Activated naive CD4-positive, alpha-beta T cell treated with anti-CD3 and anti-CD28 coated beads for 36 hours (primary cell): ENCODE data around the gene RERG. TPM values are rescaled to one million over a fixed set of nuclear protein-coding genes. Genes with fewer than 3 reads are reported as not detected.

Source experiments
- CTCF ChIA-PET: fragments of 350-600 bp; sonication (Branson Sonifier 250); formaldehyde crosslinking; loops from one replicate; lab custom pipeline; 2021; ENCODE audit warnings: antibody characterized with exemption; lab: Charles Lee
- DNase-seq: peaks from one replicate; pipeline ENCODE4 v3.0.0-alpha.2; 2020
- H3K27ac Mint-ChIP-seq: one replicate; pipeline ENCODE4 v1.8.0; 2021; ENCODE audit warnings: mild to moderate bottlenecking, mixed read lengths
- H3K27me3 Mint-ChIP-seq: one replicate; pipeline ENCODE4 v1.8.0; 2021; ENCODE audit warnings: low read depth, mixed read lengths
- H3K36me3 Mint-ChIP-seq: one replicate; pipeline ENCODE4 v1.8.0; 2021; ENCODE audit warnings: low read depth, mixed read lengths
- H3K4me1 Mint-ChIP-seq: one replicate; pipeline ENCODE4 v1.8.0; 2021; ENCODE audit warnings: low read depth, mixed read lengths
- H3K4me3 Mint-ChIP-seq: one replicate; pipeline ENCODE4 v1.8.0; 2021; ENCODE audit warnings: mild to moderate bottlenecking, moderate library complexity, mixed read lengths
- H3K9me3 Mint-ChIP-seq: one replicate; pipeline ENCODE4 v1.8.0; 2021; ENCODE audit warnings: mixed read lengths
- intact Hi-C: fragments of 100-400 bp; cut with micrococcal nuclease; formaldehyde crosslinking; loops from one replicate; pipeline ENCODE4 v1.15.1; 2023
- total RNA-seq, 2 experiments: library from RNA; stranded (reverse); gene quantifications; one replicate each; pipeline ENCODE4 v1.2.3, GENCODE V29; 2021

RERG gene
- total RNA-seq, 2 experiments from 2014 or later, result not detected

DNA sequence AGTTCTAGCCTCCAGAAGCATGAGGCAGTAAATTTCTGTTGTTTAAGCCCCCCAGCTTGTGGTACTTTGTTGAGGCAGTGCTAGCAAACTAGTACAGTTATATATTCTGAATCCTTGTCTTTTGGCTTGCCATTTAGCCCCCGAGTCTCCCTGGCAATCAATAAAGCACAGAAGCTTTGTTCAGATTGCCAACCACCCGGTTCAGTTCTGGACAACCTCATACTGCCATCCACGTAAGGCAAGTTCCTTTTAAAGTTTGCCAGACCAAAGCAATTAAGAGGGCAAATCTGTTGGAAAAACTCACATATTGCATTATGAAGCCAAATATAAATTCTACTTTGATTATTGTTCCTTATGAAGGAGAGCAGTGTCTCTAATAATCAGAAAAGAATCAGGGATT, 67.1 kb downstream of the RERG start:
- DNase-seq, result no peak
- H3K4me1 Mint-ChIP-seq, result no peaks in the 10 kb centered on the region
- H3K9me3 Mint-ChIP-seq, result no peaks in the 10 kb centered on the region
- no peaks in the 10 kb centered on the region for H3K36me3 Mint-ChIP-seq
- intact Hi-C loops, result loop anchor here (5.0 kb wide), 1 partner anchor 428 kb away; no protein-coding TSS in a partner anchor
- CTCF ChIA-PET, result interaction anchor here (1.4 to 4.4 kb wide), 2 partner anchors 20 to 67 kb away, joined by 3 to 24 read pairs; partner anchors contain the start of gene RERG
- H3K27ac Mint-ChIP-seq, result no peak overlapping the region
- no peak overlapping the region for H3K4me3 Mint-ChIP-seq
- peaks cover 8% of the 10 kb centered on the region for H3K27me3 Mint-ChIP-seq

DNA sequence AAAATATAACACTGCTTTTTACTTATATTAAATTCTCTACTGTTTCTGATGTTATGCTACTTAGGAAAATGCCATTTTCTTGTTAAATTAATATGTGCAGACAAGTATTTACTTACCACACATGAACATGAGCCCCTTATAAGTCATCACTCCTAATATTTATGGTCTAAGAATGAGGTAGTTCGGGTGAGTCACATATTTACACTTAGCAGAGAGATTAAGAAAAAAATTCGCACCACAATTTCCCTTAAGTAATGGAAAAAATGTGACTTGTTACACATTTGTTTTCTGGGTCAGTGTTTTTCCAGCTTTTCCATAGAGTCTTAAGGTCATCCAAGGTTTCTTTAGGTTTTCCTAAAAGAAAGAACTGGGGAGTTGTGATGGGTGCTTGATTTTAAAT, 68.3 kb downstream of the RERG start:
- CTCF ChIA-PET, result interaction anchor here (0.9 to 4.4 kb wide), 5 partner anchors 12 to 370 kb away, joined by 3 to 24 read pairs (median 3); partner anchors contain the start of gene RERG
- Mint-ChIP-seq H3K36me3 (no peaks in the 10 kb centered on the region), H3K4me3 (no peak overlapping the region), H3K27me3 (peaks cover 8% of the 10 kb centered on the region), H3K4me1 (no peaks in the 10 kb centered on the region), H3K9me3 (no peaks in the 10 kb centered on the region), H3K27ac (no peak overlapping the region)
- intact Hi-C loops, result loop anchor here (5.0 kb wide), 1 partner anchor 429 kb away; no protein-coding TSS in a partner anchor
- no peak for DNase-seq

DNA sequence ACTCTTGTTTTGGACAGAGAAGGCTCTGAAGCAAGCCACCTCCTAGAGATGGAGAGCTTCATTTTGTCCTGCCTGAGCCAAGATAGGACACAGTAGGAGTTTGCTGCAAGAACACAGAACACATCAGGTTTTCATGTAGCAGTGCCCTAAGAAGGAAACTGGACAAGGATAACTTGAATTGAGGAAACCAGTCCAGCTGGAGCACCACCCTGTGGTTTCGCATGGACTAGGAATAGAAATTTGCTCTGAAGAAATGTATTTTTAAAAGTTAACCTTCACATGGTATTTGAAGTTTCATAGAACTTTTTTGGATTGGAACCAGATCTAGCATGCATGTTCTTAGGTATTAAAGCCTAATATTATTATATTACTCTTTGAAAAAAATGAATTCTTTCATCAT, 68.8 kb downstream of the RERG start:
- Mint-ChIP-seq H3K4me3 (no peak overlapping the region), H3K36me3 (no peaks in the 10 kb centered on the region), H3K27ac (no peak overlapping the region), H3K27me3 (peaks cover 8% of the 10 kb centered on the region), H3K9me3 (no peaks in the 10 kb centered on the region), H3K4me1 (no peaks in the 10 kb centered on the region)
- DNase-seq, result no peak
- intact Hi-C loops, result loop anchor here (5.0 kb wide), 1 partner anchor 430 kb away; no protein-coding TSS in a partner anchor
- CTCF ChIA-PET, result interaction anchor here (0.7 to 4.4 kb wide), 5 partner anchors 66 to 371 kb away, joined by 3 to 24 read pairs (median 3); partner anchors contain the start of gene RERG

DNA sequence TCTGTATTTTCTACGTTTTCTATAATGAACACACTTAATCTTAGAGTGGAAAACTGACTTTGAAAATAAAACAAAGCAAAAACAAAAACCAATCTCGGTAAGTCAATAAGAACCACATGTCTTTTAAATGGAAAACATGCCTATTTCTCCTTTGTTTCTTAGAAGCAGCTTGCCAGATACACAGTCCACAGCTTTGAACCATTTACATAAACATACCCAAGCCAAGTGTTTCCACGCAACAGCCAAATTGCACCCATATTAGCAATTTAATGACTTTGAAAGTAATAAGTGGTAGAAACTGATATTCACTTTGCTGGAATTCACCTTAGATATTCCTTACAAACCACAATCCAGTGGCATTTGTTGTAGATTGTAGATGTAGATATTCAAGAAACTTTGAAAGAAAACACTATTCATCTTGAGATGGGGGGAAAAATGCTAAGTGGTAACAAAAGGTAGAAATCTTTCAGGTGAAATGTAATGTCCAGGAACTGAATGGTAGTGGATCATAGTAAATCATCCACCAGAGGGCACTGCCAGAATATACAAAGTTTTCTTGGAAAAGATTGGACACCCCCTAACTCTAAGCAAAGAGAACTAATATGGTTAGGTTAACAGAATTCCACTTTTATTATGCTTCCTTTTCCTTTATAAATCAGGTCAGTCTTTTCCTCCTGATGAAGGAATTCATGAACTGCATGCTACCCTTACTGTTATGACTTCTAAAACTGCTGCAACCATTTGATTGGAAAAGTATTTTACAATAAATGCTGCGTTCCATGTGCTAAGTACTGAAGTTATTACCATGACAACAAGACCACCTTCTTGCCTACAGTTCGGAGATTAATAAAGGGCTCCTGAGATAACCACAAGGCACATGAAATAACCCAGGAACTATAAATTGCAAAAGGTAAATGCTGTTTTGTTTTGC, 69.8 kb downstream of the RERG start:
- Mint-ChIP-seq H3K36me3 (no peaks in the 10 kb centered on the region), H3K27me3 (peaks cover 8% of the 10 kb centered on the region), H3K27ac (no peak overlapping the region), H3K9me3 (no peaks in the 10 kb centered on the region), H3K4me1 (no peaks in the 10 kb centered on the region), H3K4me3 (no peak overlapping the region)
- CTCF ChIA-PET, result interaction anchor here (1.6 to 4.4 kb wide), 3 partner anchors 70 to 372 kb away, joined by 5 to 24 read pairs (median 14); partner anchors contain the start of gene RERG
- intact Hi-C loops, result loop anchor here (1.0 to 5.0 kb wide), 4 partner anchors 70 to 431 kb away; partner anchors contain the start of gene RERG
- DNase-seq, result no peak

DNA sequence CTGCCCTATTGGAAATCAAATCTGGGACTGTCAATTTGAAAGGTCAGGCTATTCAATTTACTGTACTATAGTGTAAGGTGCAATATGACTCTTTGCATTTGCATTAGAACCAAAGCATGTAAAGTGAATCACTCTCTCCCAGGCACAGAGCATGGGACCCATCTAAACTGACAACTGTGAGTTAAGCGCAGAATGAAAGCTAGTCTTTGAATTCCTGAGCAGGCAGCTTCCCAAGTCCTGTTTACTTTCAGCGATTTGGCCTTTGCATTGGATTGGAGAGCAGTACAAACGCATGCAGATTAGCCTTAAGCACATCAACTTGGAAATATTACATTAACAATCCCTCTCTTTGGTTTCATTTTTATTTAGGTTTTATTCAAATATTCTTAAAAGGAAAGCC, 74.6 kb downstream of the RERG start:
- H3K27me3 Mint-ChIP-seq, result peaks cover 11% of the 10 kb centered on the region
- no peak for DNase-seq
- H3K27ac Mint-ChIP-seq, result no peak overlapping the region
- no peaks in the 10 kb centered on the region for H3K36me3 Mint-ChIP-seq
- no peaks in the 10 kb centered on the region for H3K4me1 Mint-ChIP-seq
- intact Hi-C loops, result no loop called here
- CTCF ChIA-PET, result interaction anchor here (0.8 kb wide), 1 partner anchor 9 kb away, joined by 3 read pairs; no protein-coding TSS in a partner anchor
- no peaks in the 10 kb centered on the region for H3K9me3 Mint-ChIP-seq
- H3K4me3 Mint-ChIP-seq, result no peak overlapping the region

DNA sequence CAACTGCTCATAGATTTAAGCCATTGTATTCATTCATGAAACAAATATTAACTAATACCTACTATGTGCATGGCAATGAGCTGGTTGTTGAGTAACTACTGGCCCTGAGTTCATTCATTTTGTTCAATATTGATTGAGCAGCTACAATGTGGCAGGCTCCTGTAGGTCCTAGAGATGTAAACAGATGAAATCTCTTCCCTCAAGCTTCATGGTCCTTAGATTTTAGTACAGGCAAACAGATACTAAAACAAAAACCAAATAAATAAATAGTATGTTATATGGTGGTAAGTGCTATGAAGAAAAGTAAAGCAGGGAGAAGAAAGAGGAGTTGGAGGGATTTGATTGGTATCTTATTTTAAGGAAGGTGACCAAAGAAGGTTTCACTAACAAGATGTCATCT, 77.8 kb downstream of the RERG start:
- no peak overlapping the region for H3K27ac Mint-ChIP-seq
- peaks cover 12% of the 10 kb centered on the region for H3K27me3 Mint-ChIP-seq
- DNase-seq, result no peak
- H3K4me1 Mint-ChIP-seq, result no peaks in the 10 kb centered on the region
- CTCF ChIA-PET, result no interaction called here
- intact Hi-C loops, result no loop called here
- H3K4me3 Mint-ChIP-seq, result no peak overlapping the region
- H3K9me3 Mint-ChIP-seq, result no peaks in the 10 kb centered on the region
- no peaks in the 10 kb centered on the region for H3K36me3 Mint-ChIP-seq

DNA sequence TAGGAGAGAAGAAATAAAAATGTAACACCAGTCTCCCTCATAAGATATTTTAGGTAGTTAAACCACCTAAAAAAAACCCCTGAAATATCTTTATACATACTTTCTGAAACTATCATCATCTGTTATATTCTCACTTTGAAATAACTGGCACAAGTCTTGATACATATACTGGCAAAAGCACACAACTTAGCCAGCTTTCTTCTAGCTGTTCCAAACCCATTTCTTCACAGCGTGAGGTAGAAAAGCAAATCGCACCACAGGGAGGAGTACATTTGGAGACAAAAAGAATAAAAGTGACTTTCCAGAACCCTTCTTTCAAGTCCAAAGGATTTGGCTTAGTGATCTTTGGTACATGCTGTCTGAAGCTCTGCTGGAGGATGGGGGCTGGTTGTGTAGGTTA, 78.5 kb downstream of the RERG start:
- peaks cover 12% of the 10 kb centered on the region for H3K27me3 Mint-ChIP-seq
- H3K4me1 Mint-ChIP-seq, result no peaks in the 10 kb centered on the region
- no peak overlapping the region for H3K4me3 Mint-ChIP-seq
- intact Hi-C loops, result no loop called here
- H3K9me3 Mint-ChIP-seq, result no peaks in the 10 kb centered on the region
- no peaks in the 10 kb centered on the region for H3K36me3 Mint-ChIP-seq
- DNase-seq, result no peak
- CTCF ChIA-PET, result no interaction called here
- no peak overlapping the region for H3K27ac Mint-ChIP-seq

DNA sequence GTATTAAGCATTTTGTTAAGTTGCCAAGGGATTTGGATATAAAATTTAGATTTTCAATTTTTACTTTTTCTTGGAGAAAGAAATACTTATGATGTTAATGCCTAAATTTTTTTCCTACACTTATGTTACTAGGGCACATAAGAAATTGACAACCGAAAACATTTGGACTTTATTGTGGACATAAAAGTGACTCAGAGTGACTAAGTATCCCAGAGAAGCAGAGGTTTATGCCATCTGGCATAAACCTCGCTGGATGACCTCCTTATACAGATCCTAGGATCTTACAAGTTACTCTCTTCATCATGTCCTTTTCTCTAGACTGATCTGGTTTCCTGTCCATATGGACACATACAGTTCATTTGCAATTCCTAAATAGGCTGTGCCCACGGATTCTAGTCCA, 89.8 kb downstream of the RERG start:
- no peaks in the 10 kb centered on the region for H3K36me3 Mint-ChIP-seq
- no peaks in the 10 kb centered on the region for H3K9me3 Mint-ChIP-seq
- DNase-seq, result no peak
- peaks cover 7% of the 10 kb centered on the region for H3K27me3 Mint-ChIP-seq
- intact Hi-C loops, result no loop called here
- H3K4me1 Mint-ChIP-seq, result no peaks in the 10 kb centered on the region
- H3K4me3 Mint-ChIP-seq, result no peak overlapping the region
- CTCF ChIA-PET, result no interaction called here
- no peak overlapping the region for H3K27ac Mint-ChIP-seq

DNA sequence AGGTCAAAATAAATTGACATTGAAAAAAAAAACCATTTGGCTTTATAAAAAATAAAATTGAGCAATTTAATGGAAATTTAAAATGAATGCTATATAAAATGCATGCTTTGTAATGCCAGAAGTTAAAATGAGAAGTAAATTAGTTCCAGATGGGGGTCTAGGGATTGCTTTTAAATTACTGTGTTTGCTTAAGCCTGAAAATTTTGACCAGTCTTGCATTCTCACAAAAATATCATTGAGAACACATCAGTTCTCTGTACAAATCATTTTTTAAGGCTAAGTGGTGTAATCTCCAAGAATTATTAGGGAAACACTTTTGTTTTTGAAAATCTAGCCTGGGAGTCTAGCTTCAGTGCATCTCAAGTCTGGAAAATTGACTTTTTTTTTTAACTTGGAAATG, 90.7 kb downstream of the RERG start:
- Mint-ChIP-seq H3K9me3 (no peaks in the 10 kb centered on the region), H3K36me3 (no peaks in the 10 kb centered on the region), H3K27ac (no peak overlapping the region), H3K27me3 (peaks cover 7% of the 10 kb centered on the region), H3K4me3 (no peak overlapping the region), H3K4me1 (no peaks in the 10 kb centered on the region)
- intact Hi-C loops, result no loop called here
- CTCF ChIA-PET, result no interaction called here
- no peak for DNase-seq

DNA sequence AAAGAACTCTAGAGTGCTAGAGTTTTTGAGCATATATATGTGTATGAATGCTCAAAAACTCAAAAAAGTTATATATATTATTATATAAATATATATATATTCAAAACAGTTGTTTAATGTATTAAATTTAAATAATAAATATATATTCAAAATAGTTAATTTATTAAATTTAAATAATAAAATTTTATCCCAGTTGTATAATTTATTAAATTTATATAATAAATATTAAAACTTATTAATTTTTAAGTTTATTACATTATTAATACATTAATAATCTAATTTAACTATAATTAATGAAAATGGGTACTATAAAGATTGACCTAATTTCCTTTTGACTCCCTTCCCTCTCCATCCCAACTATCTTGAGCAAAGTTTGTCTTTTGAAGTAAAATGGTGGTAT, 97.8 kb downstream of the RERG start:
- intact Hi-C loops, result no loop called here
- no peak for DNase-seq
- CTCF ChIA-PET, result interaction anchor here (0.9 kb wide), 1 partner anchor 98 kb away, joined by 3 read pairs; no protein-coding TSS in a partner anchor
- Mint-ChIP-seq H3K9me3 (no peaks in the 10 kb centered on the region), H3K27ac (no peak overlapping the region), H3K36me3 (no peaks in the 10 kb centered on the region), H3K4me3 (no peak overlapping the region), H3K4me1 (no peaks in the 10 kb centered on the region), H3K27me3 (no peaks in the 10 kb centered on the region)

DNA sequence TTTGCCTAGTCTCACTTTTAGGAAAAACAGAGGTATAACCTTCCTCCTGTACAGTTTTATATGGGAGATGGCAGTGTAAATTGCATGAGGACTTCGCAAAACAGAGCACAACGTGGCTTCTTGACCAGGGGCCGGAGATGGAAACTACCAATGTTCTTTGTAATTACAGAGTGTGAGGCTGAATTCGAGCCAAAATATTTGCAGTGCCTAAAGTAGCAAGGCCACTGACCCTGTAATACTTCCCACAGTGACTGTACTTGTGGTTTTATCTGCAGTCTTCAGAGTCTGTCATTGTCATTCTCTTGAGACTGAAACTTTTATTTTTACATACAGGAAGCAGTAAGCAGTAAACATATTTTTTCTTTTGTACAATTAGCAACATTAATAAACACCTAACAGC, 98.9 kb downstream of the RERG start:
- DNase-seq, result no peak
- Mint-ChIP-seq H3K27ac (no peak overlapping the region), H3K27me3 (peaks cover 2% of the 10 kb centered on the region), H3K4me1 (no peaks in the 10 kb centered on the region), H3K36me3 (no peaks in the 10 kb centered on the region), H3K4me3 (no peak overlapping the region), H3K9me3 (no peaks in the 10 kb centered on the region)
- intact Hi-C loops, result no loop called here
- CTCF ChIA-PET, result no interaction called here

DNA sequence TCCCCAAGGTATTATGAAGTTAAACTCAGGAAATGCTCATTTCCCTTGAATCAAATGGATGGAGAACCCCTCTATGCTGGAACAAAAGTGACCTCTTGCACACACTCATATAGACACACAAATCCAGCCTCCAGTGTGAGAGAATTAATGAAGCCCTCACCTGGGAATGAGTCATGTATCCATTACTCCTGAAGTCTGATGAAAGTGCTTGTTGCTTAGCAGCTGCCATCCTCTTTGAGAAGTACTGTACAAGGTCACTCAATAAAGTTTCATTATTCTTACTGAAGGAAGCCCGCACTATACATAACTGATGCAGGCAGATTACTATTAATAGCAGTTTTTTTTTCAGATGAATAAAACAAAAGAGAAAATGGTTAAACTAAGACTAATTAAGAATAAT, 102.3 kb downstream of the RERG start:
- intact Hi-C loops, result no loop called here
- Mint-ChIP-seq H3K36me3 (no peaks in the 10 kb centered on the region), H3K4me3 (no peak overlapping the region), H3K4me1 (no peaks in the 10 kb centered on the region), H3K27ac (no peak overlapping the region), H3K27me3 (peaks cover 3% of the 10 kb centered on the region), H3K9me3 (no peaks in the 10 kb centered on the region)
- CTCF ChIA-PET, result no interaction called here
- no peak for DNase-seq
